Jurkat, Clone E6-1 (cell line): ENCODE measurements around the gene WFDC2. TPM values are rescaled to one million over a fixed set of nuclear protein-coding genes. Genes with fewer than 3 reads are reported as not detected.

Source experiments
- DNase-seq: peaks from one replicate; pipeline ENCODE4 v3.0.0-alpha.2; 2011; ENCODE audit warnings: low read depth, low spot score
- H3K4me3 ChIP-seq: 2 replicates; pipeline ENCODE4 v1.5.1; 2011; ENCODE audit warnings: mild to moderate bottlenecking, low read length, control low read depth, moderate library complexity
- polyA plus RNA-seq: library from polyadenylated mRNA; unstranded; fragments of >200 nt; gene quantifications from one replicate; pipeline ENCODE4 v1.2.1, GENCODE V29; 2012; ENCODE audit warnings: missing spikeins; ENCODE audit not compliant: insufficient read length, insufficient read depth

Gene WFDC2, protein sequence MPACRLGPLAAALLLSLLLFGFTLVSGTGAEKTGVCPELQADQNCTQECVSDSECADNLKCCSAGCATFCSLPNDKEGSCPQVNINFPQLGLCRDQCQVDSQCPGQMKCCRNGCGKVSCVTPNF
- polyA plus RNA-seq = not detected

DNA sequence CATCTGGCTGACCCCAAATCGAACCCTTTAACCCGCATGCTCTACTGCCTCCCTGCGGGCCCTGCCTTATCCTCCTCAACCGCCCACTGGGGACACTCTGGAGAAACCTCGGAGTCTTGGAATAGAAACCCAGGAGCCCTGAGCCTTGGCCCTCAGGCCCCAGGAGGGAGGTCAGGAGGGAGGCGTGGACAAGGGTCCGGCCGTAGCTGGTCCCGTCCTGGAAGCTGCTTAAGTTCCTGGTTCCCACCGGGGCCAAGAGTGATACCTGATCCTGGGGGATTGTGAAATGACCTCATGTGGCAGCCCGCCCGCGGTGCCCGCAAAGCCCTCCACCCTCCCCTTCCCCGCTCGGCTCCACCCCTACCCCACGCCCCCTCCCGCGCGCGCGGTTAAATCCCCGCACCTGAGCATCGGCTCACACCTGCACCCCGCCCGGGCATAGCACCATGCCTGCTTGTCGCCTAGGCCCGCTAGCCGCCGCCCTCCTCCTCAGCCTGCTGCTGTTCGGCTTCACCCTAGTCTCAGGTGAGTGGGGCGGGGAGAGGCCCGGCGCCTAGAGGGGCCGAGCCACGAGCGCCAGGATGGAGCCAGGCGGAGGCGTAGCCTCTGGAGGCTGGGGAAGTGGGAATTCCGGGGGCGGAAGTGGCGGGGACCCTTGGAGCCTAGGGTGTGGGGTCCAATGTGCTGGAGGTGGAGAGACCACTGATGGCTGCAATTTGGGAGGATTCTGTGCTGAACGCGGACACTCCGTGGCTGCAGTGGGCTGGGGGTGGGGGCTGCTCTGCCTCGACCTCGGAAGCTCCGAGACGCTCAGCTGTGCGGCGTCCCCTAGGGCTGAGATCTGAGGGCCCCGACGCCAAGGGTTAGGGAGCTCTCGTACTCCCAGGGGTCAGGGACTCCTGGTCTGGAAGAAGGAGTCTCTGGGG is at the start of gene WFDC2:
WFDC2 (plus strand) TSS at position 418 of the 926 bp plus-strand sequence; CDS start at position 447, 29 bp downstream.
- H3K4me3 ChIP-seq = no peak within 1 kb of the TSS
- no peak for DNase-seq

DNA sequence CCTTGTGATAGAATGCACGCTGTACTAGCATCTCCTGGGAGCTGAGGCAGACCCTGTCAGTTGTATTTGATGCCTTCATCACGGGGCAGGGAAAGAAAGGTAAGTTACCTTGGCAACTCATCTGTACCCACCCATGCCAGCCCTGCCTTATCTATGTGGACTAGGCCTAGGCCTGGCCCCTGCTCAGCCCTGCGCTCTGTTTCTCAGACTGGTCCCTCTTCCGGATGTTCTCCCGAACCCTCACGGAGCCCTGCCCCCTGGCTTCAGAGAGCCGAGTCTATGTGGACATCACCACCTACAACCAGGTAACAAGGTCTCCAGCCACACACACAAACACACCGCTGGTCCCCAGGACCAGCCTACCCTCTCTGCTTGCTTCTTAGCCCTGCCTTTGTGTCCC is 49.4 kb upstream of the WFDC2 start:
- no peak for DNase-seq
- H3K4me3 ChIP-seq = no peak overlapping the region

DNA sequence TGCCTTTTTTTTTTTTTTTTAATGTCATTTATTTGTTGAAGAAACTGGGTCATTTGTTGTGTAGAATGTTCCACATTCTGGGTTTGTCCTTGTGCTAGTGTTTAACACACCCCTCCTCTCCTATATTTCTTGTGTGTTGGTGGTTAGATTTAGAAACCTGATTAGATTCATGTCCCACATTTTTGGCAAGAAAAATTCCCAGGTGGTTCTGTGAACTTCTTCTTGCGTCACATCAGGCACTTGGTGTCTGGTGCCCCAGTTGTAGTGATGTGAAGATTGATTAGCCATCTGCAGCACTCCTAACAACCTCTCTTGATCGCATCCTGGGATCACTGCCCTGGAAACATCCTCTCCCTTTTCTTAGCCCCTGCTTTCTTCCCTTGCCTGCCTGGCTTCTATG is 45.9 kb upstream of the WFDC2 start:
- no peak overlapping the region for H3K4me3 ChIP-seq
- DNase-seq = no peak

DNA sequence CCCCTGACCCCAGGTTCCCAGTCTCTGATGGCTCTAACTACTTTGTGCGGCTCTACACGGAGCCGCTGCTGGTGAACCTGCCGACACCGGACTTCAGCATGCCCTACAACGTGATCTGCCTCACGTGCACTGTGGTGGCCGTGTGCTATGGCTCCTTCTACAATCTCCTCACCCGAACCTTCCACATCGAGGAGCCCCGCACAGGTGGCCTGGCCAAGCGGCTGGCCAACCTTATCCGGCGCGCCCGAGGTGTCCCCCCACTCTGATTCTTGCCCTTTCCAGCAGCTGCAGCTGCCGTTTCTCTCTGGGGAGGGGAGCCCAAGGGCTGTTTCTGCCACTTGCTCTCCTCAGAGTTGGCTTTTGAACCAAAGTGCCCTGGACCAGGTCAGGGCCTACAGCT is 44.0 kb upstream of the WFDC2 start:
- no peak for DNase-seq
- no peak overlapping the region for H3K4me3 ChIP-seq

DNA sequence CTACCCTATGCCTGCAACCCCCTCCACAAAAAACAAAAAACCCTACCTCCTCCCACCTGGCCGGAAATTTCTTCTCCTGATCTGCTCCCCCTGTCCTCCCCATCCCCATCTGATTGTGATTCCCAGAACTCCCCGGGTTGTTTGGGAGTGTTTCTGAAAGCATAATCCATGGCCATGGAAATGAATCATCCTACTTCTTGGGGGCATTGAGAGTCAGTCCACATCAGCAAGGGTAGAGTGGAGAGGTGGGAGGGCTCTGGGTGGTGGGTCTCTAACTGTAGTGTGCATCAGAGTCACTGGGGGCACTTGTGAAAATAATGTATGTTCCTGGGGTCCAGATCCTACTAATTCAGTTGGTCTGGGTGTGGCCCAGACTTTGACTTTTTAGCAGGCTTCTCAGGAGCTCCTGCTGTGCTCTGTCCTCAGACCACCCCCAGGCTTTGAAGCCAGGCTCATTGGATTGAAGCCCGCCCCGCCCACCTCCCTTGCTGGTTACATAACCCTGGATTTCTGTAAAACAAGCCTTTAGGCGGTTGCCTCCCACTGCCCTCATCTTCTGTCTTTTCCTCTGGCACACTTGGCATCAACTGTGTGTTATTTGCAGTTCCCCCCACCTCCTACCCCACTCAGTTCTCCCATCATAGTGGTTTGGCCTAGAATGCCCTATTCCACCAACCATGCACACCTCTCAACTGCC is 43.1 kb upstream of the WFDC2 start:
- DNase-seq = no peak
- H3K4me3 ChIP-seq = no peak overlapping the region

DNA sequence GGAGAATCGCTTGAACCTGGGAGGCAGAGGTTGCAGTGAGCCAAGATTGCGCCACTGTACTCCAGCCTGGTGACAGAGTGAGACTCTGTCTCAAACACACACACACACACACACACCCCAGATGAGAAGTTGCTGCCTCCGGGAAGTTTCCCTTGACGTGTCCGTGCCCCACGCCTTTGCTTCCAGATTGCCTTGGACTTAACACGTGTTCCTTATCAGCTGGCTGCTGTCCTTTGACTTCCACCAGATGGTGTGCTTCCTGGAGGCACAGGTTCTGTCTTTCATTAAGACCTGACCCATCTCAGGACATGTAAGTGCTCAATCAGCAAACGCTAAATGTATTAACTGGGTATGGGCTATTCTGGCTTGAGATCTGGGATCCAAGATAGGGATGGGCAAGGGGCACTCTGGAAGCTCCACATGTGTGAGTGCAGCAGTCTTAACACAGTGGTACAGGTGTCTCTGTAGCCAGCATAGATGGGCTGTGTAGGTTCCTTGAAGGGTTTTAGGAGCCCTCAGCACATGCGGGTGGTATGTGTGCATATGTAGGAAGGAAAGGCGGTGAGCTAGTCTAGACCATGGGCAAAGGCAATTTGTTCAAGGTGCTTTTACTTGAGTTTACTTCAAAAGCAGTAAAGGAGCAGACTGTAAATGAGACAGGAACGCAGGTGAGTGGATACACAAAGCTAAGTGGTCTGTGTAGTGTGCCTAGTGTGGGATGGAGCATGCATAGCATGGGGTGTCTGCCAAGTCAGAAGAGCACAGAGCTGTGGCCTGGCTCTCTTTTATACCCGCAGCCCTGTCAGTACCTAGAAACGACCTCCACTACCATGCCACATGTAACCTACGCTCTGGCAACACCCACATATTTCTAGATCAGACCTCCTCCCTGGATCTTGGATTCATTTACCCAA is 42.1 kb upstream of the WFDC2 start:
- no peak for DNase-seq

DNA sequence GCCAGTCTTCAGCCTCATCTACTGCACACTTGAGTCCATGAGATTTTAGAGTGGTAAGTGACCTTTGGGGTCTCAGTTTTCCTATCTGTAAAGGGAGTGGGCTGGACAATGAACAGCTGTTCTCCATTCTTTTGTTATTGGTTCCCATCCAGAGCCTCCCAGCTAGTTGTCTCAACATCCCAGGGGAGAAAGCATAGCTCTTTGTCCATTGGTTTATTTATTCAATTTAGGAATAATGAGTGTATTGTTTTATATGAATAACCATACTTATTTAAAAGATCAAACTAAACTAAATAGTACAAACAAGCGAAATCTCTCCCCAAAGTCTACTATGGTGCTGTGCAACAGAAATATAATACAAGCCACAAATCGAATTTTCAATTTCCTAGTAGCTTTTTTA is 39.9 kb upstream of the WFDC2 start:
- DNase-seq = no peak
- no peak overlapping the region for H3K4me3 ChIP-seq

More for the DNA sequence above, 42.1 kb upstream of the WFDC2 start:
- no peak overlapping the region for H3K4me3 ChIP-seq

DNA sequence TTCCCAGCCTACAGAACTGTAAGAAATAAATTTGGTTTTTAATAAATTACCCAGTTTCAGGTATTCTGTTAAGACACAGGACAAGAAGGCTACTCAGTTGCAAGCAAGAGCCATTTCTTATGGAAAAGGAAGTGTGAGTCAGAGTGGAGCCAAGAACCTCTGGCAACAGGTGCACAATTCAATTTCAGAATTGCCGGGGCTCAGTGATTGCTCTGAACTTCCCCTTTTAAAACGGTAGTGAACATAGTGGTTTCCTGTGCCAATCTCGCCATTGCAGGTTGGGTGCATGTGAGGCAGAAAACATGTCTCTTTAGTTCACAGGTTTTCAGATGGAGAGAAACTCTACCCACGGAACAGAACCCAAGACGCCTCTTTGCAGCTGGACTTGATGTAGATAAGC is 37.3 kb upstream of the WFDC2 start:
- peak; percentile 83 for DNase-seq
- H3K4me3 ChIP-seq = peak overlapping the region; percentile 16; the same call in 1 of the 2 replicates

DNA sequence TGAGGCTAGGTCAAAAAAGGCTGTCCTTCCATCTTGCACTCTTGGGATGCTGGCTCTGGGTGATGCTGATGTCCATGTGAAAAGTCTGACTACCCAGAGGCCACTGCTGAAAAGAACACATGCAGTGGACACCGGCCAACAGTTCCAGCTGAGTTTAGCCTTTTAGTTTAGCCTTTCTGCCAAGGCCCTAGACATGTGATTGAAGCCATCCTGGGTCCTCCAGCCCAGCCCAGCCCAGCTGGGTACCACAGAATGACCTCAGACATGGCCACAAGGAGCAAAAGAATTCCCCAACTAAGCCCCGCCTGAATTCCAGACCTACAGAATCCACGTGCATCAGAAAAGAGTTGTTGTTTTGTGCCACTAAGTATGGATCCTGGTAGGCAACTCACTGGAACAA is 36.2 kb upstream of the WFDC2 start:
- DNase-seq = no peak
- no peak overlapping the region for H3K4me3 ChIP-seq

DNA sequence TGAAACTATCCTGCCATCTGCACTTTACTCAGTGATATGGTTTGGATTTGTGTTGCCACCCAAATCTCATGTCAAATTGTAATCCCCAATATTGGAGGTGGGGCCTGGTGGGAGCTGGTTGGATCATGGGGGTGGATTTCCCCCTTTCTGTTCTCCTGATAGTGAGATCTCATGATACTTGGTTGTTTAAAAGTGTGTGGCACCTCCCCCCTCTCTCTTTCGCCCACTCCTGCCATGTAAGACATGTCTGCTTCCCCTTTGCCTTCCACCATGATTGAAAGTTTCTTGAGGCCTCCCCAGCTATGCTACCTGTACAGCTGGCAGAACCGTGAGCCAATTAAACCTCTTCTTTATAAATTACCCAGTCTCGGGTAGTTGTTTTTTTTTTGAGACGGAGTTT is 35.6 kb upstream of the WFDC2 start:
- no peak overlapping the region for H3K4me3 ChIP-seq
- no peak for DNase-seq

DNA sequence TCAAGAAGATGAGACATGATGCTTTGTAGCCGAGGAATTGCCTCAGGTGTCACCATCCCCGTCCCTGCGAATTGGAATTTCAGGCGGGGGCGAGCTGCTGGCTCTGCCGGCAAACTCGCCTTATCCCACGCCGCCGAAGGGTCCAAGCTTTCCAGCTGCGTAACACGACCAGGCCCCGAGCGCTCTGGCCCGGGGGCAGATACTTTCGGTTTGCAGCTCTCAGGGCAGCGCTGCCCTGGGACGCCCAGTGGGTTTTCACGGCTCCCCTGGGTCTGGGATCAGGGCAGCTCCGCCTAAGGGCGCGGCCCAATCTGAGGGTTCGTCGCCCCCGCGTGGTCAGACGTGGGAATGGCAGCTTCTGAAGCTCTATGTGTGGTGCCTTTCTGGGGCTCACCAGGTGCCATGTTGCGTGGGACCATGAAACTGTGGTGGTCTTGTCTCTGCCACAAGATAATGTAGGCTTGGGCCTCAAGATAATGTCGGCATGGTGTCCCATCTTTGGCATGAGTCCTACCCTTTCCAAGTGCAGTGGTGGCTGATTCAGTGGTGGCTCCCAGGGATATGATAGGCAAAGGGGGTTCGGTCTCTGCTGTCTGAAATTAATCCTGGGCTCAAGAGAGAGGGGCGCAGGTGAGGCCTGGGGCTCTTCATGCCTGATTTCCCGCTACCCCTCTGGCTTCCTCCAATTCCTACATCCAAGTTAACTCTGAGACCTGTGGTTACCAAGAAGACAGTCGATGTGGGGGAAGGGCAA is 32.6 kb upstream of the WFDC2 start:
- peak overlapping the region; percentile 9; the same call in 1 of the 2 replicates for H3K4me3 ChIP-seq
- DNase-seq = peak; percentile 54

DNA sequence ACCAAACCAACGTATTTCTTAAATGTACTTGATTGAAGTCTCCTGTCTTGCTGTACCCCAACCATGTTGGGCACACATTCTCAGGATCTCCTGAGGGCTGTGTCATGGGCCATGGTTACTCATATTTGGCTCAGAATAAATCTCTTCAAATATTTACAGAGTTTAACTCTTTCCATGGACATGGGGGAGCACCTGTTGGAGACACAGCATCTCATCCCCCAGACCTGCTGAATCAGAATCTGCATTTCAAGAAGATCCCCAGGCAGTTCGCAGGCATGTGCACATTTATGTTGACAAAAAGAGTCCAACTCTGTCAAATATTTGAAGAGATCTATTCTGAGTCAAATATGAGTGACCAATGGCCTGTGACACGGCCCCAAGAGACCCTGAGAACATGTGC is 29.1 kb upstream of the WFDC2 start:
- no peak overlapping the region for H3K4me3 ChIP-seq
- no peak for DNase-seq

DNA sequence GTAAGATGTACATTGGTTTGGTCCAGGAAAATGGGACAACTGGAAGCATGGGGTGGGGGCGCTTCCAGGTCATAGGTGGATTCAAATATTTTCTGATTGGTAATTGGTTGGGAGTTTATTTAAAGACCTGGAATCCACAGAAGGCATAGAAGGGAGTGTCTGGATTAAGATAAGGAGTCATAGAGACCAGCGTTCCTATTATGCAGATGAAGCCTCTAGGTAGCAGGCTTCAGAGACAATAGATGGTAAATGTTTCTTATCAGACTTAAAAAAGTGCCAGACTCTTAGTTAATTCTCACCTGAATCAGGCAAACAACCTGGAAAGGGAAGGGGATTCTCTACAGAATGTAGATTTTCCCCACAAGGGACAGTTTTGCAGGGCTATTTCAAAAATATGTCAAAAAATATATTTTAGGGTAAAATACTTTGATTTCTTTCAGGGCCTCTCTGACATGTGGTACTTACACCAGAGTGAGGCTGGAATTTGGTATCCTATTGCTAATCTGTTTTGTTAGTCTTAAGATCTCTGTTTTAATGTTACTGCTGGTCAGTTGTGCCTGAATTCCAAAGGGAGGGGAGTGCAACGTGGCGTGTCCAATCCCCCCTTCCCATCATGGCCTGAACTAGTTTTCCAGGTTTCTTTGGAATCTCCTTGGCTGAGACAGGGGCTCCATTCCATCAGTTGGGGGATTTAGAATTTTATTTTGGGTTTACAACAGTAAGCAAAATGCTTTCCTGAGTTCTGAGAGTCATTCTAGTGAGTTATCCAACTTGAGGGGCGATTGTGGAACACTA is 28.5 kb upstream of the WFDC2 start:
- no peak for DNase-seq
- no peak overlapping the region for H3K4me3 ChIP-seq

DNA sequence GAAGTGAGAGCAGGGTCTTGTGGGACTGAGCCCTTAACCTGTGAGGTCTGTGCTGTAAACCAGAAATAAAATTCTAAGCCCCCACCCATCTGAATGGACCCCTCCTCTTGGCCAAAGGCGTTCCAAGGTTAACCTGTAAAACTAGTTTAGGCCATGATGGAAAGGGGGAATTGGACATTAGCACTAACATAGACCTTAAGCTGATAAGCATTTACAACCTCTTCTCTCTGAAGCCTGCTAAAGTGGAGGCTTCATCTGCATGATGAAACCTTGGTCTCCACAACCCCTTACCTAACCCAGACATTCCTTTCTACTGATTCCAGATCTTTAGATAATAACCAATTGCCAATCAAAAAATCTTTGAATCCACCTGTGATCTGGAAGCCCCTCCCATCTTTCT is 27.8 kb upstream of the WFDC2 start:
- DNase-seq = no peak
- H3K4me3 ChIP-seq = no peak overlapping the region

DNA sequence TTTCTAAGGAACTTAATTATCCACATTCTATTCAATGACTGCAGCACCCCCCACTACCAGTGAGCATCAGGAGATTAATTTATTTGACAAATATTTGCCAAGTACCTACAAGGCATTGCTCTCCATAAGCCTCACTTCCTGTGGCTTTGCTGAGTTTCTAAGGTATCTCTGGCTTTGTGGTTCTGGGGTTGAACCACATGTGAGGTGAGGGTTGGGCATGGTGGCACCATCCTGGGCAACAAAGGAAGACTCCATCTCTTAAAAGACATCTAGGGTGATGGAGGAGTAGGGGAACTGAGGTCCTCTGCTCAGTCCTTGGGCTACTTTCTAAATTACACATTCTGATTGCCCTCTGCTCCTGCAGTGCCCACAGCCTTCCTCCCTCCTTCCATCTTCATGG is 25.5 kb upstream of the WFDC2 start:
- DNase-seq = peak; percentile 80
- no peak overlapping the region for H3K4me3 ChIP-seq

DNA sequence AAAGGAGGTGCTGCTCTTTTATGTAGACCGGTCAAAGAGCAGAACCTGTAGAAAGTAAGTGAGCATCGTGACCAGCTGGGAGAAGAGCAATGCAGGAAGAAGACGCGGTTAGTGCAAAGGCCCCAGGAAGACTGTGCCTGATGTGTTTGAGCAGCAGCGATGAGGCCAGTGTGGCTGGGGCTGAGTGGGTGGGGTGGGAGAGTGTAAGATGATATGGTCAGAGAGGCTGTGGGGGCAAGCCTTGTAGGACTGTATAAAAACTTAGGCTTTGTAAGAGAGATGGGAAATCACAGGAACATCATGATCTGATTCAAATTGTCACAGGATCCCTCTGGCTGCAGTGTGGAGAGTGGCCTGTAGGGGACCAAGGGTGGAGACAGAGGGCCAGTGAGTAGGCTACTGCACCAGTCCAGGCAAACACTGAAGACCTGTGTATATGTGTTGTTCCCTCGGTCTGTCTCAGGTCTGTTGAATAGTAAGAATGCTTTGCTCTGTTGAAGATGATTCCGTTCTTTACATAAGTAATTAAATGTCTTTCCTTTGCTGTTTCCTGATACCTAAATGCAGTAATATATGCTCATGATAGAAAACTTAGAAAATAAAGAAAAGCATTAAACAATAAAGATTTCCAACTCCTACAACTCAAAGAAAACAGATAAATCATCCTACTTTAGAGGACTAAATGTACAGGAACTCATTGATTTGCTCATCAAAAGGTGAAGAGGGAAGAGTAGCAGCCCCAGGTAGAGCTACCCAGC is 23.6 kb upstream of the WFDC2 start:
- no peak overlapping the region for H3K4me3 ChIP-seq
- DNase-seq = no peak

DNA sequence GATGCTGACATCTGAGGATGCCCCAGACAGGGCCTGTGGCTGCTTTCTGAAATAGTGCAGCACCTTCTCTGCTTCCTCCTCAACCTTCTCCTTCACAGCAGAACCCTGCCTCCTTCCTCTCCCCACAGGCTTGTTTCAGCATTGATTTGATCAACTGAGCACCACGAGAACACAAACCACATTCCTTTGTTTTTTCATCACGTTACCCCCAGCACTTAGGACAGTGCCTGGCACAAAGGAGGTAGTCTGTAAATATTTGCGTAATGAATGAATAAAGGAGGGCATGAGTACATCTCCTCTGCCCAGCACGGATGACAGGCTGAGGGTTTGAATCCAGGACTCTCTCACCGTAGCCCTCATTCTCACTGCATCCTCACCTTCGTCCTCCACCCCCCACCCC is 21.3 kb upstream of the WFDC2 start:
- H3K4me3 ChIP-seq = no peak overlapping the region
- DNase-seq = no peak
